Measurements from ENCODE around the gene SETD6. TPM values are rescaled to one million over a fixed set of nuclear protein-coding genes. Genes with fewer than 3 reads are reported as not detected.

Gene SETD6
- total and polyA plus RNA-seq, 9 of the 15 experiments (the other 6 are each of a cell fraction or from before 2014, with no cell fraction given): 9.2 to 40.9 (median 19.8) TPM

DNA sequence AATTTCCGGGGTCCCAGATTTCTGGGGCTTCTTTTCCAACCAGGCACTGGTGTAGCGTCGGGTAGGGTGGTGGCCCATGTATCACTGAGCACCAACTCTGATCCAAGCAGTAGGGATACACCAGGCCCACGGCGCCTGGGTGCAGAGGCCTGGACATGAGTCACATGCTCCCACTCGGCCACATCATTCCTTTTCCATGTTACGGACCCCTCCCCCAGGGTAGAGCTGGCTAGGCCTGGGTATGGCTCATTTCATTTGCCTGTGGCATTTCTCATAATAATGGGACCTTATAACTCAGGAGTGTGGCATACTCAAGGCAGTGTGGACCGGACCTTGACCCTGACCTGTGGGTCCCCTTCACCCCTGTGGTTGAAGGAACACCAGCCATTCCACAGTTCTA lies 33.4 kb upstream of the SETD6 start (continued):
- TF ChIP-seq KDM5B (IDR thresholded peaks at IDR 0.05; ENCODE audit: insufficient replicate concordance, low read depth, low read length) (no peak), RHOXF2B (CRISPR knock-in tag; conservative IDR thresholded peaks at IDR 0.05) (no peak), ERF (CRISPR knock-in tag; IDR thresholded peaks at IDR 0.05) (no peak)

DNA sequence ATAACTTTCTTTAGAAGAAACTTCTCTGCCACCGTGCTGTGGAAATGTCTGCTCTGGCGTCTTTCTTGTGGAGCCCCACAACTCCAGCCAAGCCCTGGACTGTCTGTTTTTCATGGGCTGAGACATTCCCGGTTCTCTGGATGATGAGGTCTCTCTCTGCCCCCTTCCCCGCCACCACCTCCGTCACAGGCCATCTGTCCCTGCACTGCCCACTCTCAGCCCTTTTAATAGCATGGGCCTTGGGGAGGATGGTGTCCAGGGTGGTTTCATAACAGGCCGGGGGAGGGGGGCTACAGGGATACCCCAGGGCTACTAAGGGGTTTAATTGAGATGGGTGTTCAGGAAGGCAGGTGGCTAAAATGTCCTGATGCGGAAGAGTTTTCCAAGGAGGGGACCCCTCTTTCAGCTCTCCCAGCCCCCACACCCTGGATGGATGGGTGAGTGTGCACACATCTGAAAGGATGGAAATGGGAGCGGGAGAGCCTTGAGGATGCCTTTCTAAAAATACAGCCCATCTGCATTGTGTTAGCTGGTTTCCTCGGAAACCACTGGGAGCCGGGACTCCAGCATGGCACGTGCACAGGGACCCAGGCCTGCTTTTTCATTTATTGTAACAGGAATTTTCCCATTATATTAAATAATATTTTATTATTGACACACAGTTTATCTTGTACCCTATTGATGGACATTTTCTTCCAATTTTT lies 30.0 kb upstream of the SETD6 start:
- Histone ChIP-seq H3K9me3 (replicated peaks; ENCODE audit: control insufficient read depth, insufficient read depth, low read depth, low read length) (no peaks in the 10 kb centered on the region), H3K4me3 (no peak overlapping the region), H3K27me3 (ENCODE audit: control insufficient read depth in 2 of 2, insufficient read depth in 2 of 2, low read length in 2 of 2) (peaks cover 0 to 44% of the 10 kb centered on the region in 2 experiments; a peak in 3 of 5 replicates), H3K4me2 (ENCODE audit: insufficient read depth, low read length) (no peak overlapping the region), H4K20me1 (replicated peaks; ENCODE audit: control insufficient read depth, insufficient read depth, low read length) (no peaks in the 10 kb centered on the region; the same call in 1 of the 2 replicates), H3K4me1 (replicated peaks in 1 of 2; ENCODE audit: control insufficient read depth in 2 of 2, insufficient read depth in 2 of 2, low read length in 2 of 2) (peaks cover 10 to 19% of the 10 kb centered on the region in 2 experiments; a peak in 4 of 5 replicates), H2AFZ (ENCODE audit: low read depth, low read length) (no peak overlapping the region), H3K79me2 (ENCODE audit: control insufficient read depth, insufficient read depth, low read length) (no peaks in the 10 kb centered on the region), H3K36me3 (ENCODE audit: control insufficient read depth, insufficient read depth, low read length) (no peaks in the 10 kb centered on the region), H3K9ac (ENCODE audit: insufficient read depth in 1 of 2, low read depth in 2 of 2, low read length in 2 of 2) (no peak overlapping the region), H3K27ac (ENCODE audit: extremely low read depth, low read depth, low read length) (no peak overlapping the region), H3K9me1 (ENCODE audit: control insufficient read depth, insufficient read depth, low read length) (no peaks in the 10 kb centered on the region)
- CTCF ChIA-PET (ENCODE audit: low intra/inter-chr PET ratio): no interaction called here
- in situ Hi-C loops (cut with MboI): no loop called here
- WGBS (ENCODE audit: insufficient coverage, low coverage, missing lambda C conversion rate): 10% methylated on average over 11 of the region's 11 CpGs
- ATAC-seq (no peak), FAIRE-seq (no peak), DNase-seq (ENCODE audit: extremely low read depth in 1 of 4, low spot score in 3 of 4) (no peak)
- POLR2A ChIA-PET: interaction anchor here (0.5 to 1.5 kb wide), 3 partner anchors 9 to 260 kb away, joined by 3 to 4 read pairs (median 3); no protein-coding TSS in a partner anchor
- intact Hi-C loops (cut with micrococcal nuclease): loop anchor here (5.0 to 10.0 kb wide), 3 partner anchors 361 to 581 kb away; partner anchors contain the start of gene CFAP20
- BruUV-seq (replicated peaks): no TSS peak
- no peak for TF ChIP-seq DNMT1 (IDR thresholded peaks at IDR 0.05)
- TF ChIP-seq, protein P1, sequence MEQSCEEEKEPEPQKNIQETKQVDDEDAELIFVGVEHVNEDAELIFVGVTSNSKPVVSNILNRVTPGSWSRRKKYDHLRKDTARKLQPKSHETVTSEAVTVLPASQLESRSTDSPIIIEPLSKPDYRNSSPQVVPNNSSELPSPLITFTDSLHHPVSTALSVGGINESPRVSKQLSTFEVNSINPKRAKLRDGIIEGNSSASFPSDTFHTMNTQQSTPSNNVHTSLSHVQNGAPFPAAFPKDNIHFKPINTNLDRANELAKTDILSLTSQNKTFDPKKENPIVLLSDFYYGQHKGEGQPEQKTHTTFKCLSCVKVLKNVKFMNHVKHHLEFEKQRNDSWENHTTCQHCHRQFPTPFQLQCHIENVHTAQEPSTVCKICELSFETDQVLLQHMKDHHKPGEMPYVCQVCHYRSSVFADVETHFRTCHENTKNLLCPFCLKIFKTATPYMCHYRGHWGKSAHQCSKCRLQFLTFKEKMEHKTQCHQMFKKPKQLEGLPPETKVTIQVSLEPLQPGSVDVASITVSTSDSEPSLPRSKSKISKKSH (CRISPR knock-in tag; IDR thresholded peaks at IDR 0.05): no peak
- TF ChIP-seq ZNF589 (CRISPR knock-in tag; IDR thresholded peaks at IDR 0.05; ENCODE audit: low read depth): no peak
- TF ChIP-seq POLR2B (IDR thresholded peaks at IDR 0.05; ENCODE audit: low read depth, partially characterized antibody): no peak
- no peak for TF ChIP-seq XRCC5 (IDR thresholded peaks at IDR 0.05; ENCODE audit: low read depth, low read length)
- TF ChIP-seq, protein P2, sequence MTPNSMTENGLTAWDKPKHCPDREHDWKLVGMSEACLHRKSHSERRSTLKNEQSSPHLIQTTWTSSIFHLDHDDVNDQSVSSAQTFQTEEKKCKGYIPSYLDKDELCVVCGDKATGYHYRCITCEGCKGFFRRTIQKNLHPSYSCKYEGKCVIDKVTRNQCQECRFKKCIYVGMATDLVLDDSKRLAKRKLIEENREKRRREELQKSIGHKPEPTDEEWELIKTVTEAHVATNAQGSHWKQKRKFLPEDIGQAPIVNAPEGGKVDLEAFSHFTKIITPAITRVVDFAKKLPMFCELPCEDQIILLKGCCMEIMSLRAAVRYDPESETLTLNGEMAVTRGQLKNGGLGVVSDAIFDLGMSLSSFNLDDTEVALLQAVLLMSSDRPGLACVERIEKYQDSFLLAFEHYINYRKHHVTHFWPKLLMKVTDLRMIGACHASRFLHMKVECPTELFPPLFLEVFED (CRISPR knock-in tag; conservative IDR thresholded peaks at IDR 0.05): no peak
- TF ChIP-seq CTBP1 (IDR thresholded peaks at IDR 0.05; ENCODE audit: borderline replicate concordance): no peak
- no peak for TF ChIP-seq TFAM (CRISPR knock-in tag; conservative IDR thresholded peaks at IDR 0.05)
- TF ChIP-seq, protein P3, sequence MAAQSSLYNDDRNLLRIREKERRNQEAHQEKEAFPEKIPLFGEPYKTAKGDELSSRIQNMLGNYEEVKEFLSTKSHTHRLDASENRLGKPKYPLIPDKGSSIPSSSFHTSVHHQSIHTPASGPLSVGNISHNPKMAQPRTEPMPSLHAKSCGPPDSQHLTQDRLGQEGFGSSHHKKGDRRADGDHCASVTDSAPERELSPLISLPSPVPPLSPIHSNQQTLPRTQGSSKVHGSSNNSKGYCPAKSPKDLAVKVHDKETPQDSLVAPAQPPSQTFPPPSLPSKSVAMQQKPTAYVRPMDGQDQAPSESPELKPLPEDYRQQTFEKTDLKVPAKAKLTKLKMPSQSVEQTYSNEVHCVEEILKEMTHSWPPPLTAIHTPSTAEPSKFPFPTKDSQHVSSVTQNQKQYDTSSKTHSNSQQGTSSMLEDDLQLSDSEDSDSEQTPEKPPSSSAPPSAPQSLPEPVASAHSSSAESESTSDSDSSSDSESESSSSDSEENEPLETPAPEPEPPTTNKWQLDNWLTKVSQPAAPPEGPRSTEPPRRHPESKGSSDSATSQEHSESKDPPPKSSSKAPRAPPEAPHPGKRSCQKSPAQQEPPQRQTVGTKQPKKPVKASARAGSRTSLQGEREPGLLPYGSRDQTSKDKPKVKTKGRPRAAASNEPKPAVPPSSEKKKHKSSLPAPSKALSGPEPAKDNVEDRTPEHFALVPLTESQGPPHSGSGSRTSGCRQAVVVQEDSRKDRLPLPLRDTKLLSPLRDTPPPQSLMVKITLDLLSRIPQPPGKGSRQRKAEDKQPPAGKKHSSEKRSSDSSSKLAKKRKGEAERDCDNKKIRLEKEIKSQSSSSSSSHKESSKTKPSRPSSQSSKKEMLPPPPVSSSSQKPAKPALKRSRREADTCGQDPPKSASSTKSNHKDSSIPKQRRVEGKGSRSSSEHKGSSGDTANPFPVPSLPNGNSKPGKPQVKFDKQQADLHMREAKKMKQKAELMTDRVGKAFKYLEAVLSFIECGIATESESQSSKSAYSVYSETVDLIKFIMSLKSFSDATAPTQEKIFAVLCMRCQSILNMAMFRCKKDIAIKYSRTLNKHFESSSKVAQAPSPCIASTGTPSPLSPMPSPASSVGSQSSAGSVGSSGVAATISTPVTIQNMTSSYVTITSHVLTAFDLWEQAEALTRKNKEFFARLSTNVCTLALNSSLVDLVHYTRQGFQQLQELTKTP (IDR thresholded peaks at IDR 0.05; ENCODE audit: low read depth in 1 of 2, partially characterized antibody in 2 of 2): no peak
